ENCODE results near the gene TMED1.

Gene TMED1

DNA sequence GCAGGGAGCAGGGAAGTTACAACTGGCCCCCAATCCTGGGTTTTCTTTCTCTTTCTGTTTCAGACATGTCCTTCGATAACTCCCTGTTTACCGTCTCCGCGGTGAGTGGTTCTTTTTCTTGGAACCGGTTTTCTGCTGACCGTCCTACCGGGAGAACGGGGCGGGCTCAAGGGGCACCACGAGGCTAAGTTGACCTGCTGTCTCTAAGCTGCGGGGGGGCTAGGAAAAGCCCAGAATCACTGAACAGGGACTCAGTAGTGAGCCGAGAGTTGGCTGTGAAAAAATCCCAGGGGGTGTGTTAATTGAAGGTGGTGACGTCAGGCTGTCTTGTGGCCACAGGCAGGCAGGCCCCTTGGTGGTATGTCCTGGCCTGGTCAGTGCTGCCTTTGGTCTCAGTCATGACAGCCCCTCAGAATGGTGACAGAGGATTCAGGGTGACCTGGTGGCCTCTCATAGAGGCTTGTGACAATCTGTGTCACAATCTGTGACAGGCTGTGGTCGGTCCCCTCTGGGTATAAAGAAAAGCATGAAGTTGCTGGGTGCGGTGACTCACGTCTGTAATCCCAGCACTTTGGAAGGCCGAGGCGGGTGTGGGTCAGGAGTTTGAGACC lies 27.2 kb upstream of the TMED1 start:
- TF ChIP-seq, protein P1, sequence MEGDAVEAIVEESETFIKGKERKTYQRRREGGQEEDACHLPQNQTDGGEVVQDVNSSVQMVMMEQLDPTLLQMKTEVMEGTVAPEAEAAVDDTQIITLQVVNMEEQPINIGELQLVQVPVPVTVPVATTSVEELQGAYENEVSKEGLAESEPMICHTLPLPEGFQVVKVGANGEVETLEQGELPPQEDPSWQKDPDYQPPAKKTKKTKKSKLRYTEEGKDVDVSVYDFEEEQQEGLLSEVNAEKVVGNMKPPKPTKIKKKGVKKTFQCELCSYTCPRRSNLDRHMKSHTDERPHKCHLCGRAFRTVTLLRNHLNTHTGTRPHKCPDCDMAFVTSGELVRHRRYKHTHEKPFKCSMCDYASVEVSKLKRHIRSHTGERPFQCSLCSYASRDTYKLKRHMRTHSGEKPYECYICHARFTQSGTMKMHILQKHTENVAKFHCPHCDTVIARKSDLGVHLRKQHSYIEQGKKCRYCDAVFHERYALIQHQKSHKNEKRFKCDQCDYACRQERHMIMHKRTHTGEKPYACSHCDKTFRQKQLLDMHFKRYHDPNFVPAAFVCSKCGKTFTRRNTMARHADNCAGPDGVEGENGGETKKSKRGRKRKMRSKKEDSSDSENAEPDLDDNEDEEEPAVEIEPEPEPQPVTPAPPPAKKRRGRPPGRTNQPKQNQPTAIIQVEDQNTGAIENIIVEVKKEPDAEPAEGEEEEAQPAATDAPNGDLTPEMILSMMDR (IDR thresholded peaks at IDR 0.05; ENCODE audit: insufficient read depth, low read length): no peak
- TF ChIP-seq GABPA (IDR thresholded peaks at IDR 0.05; ENCODE audit: low read depth): no peak
- no peak for TF ChIP-seq POLR2AphosphoS5 (IDR thresholded peaks at IDR 0.05; ENCODE audit: low read depth)
- no peak for TF ChIP-seq SPI1 (IDR thresholded peaks at IDR 0.05; ENCODE audit: borderline replicate concordance, low read depth)
- TF ChIP-seq, protein P2, sequence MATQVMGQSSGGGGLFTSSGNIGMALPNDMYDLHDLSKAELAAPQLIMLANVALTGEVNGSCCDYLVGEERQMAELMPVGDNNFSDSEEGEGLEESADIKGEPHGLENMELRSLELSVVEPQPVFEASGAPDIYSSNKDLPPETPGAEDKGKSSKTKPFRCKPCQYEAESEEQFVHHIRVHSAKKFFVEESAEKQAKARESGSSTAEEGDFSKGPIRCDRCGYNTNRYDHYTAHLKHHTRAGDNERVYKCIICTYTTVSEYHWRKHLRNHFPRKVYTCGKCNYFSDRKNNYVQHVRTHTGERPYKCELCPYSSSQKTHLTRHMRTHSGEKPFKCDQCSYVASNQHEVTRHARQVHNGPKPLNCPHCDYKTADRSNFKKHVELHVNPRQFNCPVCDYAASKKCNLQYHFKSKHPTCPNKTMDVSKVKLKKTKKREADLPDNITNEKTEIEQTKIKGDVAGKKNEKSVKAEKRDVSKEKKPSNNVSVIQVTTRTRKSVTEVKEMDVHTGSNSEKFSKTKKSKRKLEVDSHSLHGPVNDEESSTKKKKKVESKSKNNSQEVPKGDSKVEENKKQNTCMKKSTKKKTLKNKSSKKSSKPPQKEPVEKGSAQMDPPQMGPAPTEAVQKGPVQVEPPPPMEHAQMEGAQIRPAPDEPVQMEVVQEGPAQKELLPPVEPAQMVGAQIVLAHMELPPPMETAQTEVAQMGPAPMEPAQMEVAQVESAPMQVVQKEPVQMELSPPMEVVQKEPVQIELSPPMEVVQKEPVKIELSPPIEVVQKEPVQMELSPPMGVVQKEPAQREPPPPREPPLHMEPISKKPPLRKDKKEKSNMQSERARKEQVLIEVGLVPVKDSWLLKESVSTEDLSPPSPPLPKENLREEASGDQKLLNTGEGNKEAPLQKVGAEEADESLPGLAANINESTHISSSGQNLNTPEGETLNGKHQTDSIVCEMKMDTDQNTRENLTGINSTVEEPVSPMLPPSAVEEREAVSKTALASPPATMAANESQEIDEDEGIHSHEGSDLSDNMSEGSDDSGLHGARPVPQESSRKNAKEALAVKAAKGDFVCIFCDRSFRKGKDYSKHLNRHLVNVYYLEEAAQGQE (IDR thresholded peaks at IDR 0.05; ENCODE audit: insufficient replicate concordance, low read depth): no peak
- Histone ChIP-seq H3K27ac (replicated peaks) (no peak overlapping the region), H3K4me3 (replicated peaks; ENCODE audit: insufficient read depth, low read length) (no peak overlapping the region), H3K27me3 (ENCODE audit: insufficient read depth, poor library complexity, severe bottlenecking) (no peaks in the 10 kb centered on the region)
- no peak for DNase-seq (ENCODE audit: low read depth in 1 of 2, low spot score in 1 of 2)

DNA sequence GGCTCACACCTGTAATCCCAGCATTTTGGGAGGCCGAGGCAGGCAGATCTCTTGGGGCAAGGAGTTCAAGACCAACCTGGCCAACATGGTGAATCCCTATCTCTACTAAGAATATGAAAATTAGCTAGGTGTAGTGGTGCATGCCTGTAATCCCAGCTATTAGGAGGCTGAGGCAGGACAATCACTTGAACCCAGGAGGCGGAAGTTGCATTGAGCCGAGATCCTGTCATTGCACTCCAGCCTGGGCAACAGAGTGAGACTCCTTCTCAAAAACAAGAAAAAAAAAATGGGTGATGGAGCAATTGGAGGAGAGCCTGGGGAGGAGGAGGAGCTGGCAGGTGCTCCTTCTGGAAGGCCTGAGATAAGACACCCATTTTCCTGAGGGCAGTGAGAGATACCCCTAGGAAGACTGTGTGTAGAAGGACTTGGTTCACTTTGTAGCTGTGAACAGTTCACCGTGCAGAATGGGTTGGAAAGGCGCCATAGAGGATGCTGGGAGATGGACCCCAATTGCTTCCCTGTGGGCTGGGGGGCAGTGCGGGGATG lies 26.6 kb upstream of the TMED1 start:
- H3K27ac ChIP-seq (replicated peaks): no peak overlapping the region
- H3K27me3 ChIP-seq (ENCODE audit: insufficient read depth, poor library complexity, severe bottlenecking): no peaks in the 10 kb centered on the region
- H3K4me3 ChIP-seq (replicated peaks; ENCODE audit: insufficient read depth, low read length): no peak overlapping the region
- DNase-seq (ENCODE audit: low read depth in 1 of 2, low spot score in 1 of 2): no peak
- TF ChIP-seq POLR2AphosphoS5 (IDR thresholded peaks at IDR 0.05; ENCODE audit: low read depth) (no peak), GABPA (IDR thresholded peaks at IDR 0.05; ENCODE audit: low read depth) (no peak), SPI1 (IDR thresholded peaks at IDR 0.05; ENCODE audit: borderline replicate concordance, low read depth) (no peak)
- TF ChIP-seq, protein P1 (IDR thresholded peaks at IDR 0.05; ENCODE audit: insufficient read depth, low read length): no peak
- TF ChIP-seq, protein P2 (IDR thresholded peaks at IDR 0.05; ENCODE audit: insufficient replicate concordance, low read depth): no peak

DNA sequence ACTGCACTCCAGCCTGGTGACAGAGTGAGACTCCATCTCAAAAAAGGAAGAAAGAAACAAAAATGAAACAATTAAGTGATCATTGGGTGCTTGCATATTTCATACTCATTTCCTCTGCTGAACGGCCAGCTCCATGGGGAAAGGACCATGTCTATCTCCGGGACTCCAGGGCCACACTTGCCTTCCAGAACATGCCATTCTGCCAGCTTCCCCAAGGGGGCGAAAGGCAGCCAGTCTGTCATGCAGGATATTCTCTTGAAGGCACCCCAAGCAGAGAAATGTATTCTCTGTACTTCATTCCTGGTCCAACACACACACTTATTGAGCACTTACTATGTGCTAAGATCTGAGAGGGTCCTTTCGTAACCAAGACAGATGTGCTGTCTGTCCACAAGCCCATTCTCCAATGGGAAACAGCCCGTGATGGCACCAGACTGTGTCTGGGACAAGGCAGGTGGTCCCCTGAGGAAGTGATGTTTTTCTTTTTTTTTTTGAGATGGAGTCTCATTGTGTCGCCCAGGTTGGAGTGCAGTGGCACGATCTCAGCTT lies 25.2 kb upstream of the TMED1 start:
- Histone ChIP-seq H3K27me3 (ENCODE audit: insufficient read depth, poor library complexity, severe bottlenecking) (no peaks in the 10 kb centered on the region), H3K27ac (replicated peaks) (no peak overlapping the region), H3K4me3 (replicated peaks; ENCODE audit: insufficient read depth, low read length) (no peak overlapping the region)
- DNase-seq (ENCODE audit: low read depth in 1 of 2, low spot score in 1 of 2): peak in 1 of 2 experiments; percentile 70
- TF ChIP-seq, protein P1 (IDR thresholded peaks at IDR 0.05; ENCODE audit: insufficient read depth, low read length): peak; percentile 46
- no peak for TF ChIP-seq POLR2AphosphoS5 (IDR thresholded peaks at IDR 0.05; ENCODE audit: low read depth)

Measured in HL-60 (cell line).